ENCODE measurements around the gene ECE1. TPM values are rescaled to one million over a fixed set of nuclear protein-coding genes. Genes with fewer than 3 reads are reported as not detected.

The ECE1 gene
- total RNA-seq, 2 donors from 2014 or later = 79.1 to 83.3 TPM

- WGBS, 2 donors = 80 to 92% methylated on average over 2 to 8 of the region's 8 CpGs
- Histone ChIP-seq H3K36me3 (replicated peaks in 1 of 2; ENCODE audit: insufficient read depth in 1 of 2, low read depth in 2 of 2) (no peaks in the 10 kb centered on the region), H3K4me3 (no peak overlapping the region), H3K4me1 (peaks cover 78% of the 10 kb centered on the region), H3K27ac (peak overlapping the region in 3 of 4 donors; percentile 66 to 80 (median 75)), H3K27me3 (no peaks in the 10 kb centered on the region), H3K9me3 (no peaks in the 10 kb centered on the region)
- intact Hi-C loops (cut with DNase I) = no loop called here
- ATAC-seq (no peak), DNase-seq (no peak)
- TF ChIP-seq POLR2A (IDR thresholded peaks at IDR 0.05) (no peak), CTCF (IDR thresholded peaks at IDR 0.05) (no peak)
Observed at GRCh38 chr1:21272540-21272939, 17.7 kb downstream of the ECE1 start.

- no peaks in the 10 kb centered on the region for H3K36me3 ChIP-seq (replicated peaks in 1 of 2; ENCODE audit: insufficient read depth in 1 of 2, low read depth in 2 of 2)
- H3K9me3 ChIP-seq = no peaks in the 10 kb centered on the region
- peaks cover 73% of the 10 kb centered on the region for H3K4me1 ChIP-seq
- DNase-seq (peak in 2 of 4 donors; percentile 59 to 69), ATAC-seq (no peak)
- H3K4me3 ChIP-seq = no peak overlapping the region
- 22 to 27% methylated on average over 6 of the region's 6 CpGs for WGBS, 2 donors
- H3K27me3 ChIP-seq = no peaks in the 10 kb centered on the region
- intact Hi-C loops (cut with DNase I) = no loop called here
- H3K27ac ChIP-seq = peak overlapping the region; percentile 56 to 80 (median 70)
- TF ChIP-seq CTCF (IDR thresholded peaks at IDR 0.05) (no peak), POLR2A (IDR thresholded peaks at IDR 0.05) (peak in 1 of 3 donors; percentile 6)
Observed at GRCh38 chr1:21271550-21271949, 18.7 kb downstream of the ECE1 start.

- no peaks in the 10 kb centered on the region for H3K27me3 ChIP-seq
- DNase-seq (peak; percentile 75 to 87 (median 84)), ATAC-seq (peak; percentile 54)
- H3K9me3 ChIP-seq = no peaks in the 10 kb centered on the region
- H3K36me3 ChIP-seq (replicated peaks in 1 of 2; ENCODE audit: insufficient read depth in 1 of 2, low read depth in 2 of 2) = no peaks in the 10 kb centered on the region
- intact Hi-C loops (cut with DNase I) = no loop called here
- 53 to 75% methylated on average over 8 to 9 of the region's 9 CpGs for WGBS, 2 donors
- no peak overlapping the region for H3K4me3 ChIP-seq
- peak overlapping the region; percentile 10 to 80 (median 70) for H3K27ac ChIP-seq
- peaks cover 70% of the 10 kb centered on the region for H3K4me1 ChIP-seq
- TF ChIP-seq POLR2A (IDR thresholded peaks at IDR 0.05) = no peak
- TF ChIP-seq CTCF (IDR thresholded peaks at IDR 0.05) = peak; percentile 61 to 92 (median 81)
Observed at GRCh38 chr1:21270086-21270689, 20.1 kb downstream of the ECE1 start.

GRCh38 chr1:21269461-21270085, 20.7 kb downstream of the ECE1 start:
- H3K9me3 ChIP-seq = no peaks in the 10 kb centered on the region
- no peaks in the 10 kb centered on the region for H3K36me3 ChIP-seq (replicated peaks in 1 of 2; ENCODE audit: insufficient read depth in 1 of 2, low read depth in 2 of 2)
- ATAC-seq = peak; percentile 52
- no peak overlapping the region for H3K4me3 ChIP-seq
- no peaks in the 10 kb centered on the region for H3K27me3 ChIP-seq
- intact Hi-C loops (cut with DNase I) = no loop called here
- peak in 1 of 4 donors; percentile 64 for DNase-seq
- 32 to 35% methylated on average over 5 to 7 of the region's 7 CpGs for WGBS, 2 donors
- peak overlapping the region; percentile 10 to 80 (median 70) for H3K27ac ChIP-seq
- peaks cover 75% of the 10 kb centered on the region for H3K4me1 ChIP-seq
- TF ChIP-seq POLR2A (IDR thresholded peaks at IDR 0.05) = no peak
- TF ChIP-seq CTCF (IDR thresholded peaks at IDR 0.05) = no peak
